Natural killer cell (primary cell): ENCODE data around the gene CCDC85C. TPM values are rescaled to one million over a fixed set of nuclear protein-coding genes. Genes with fewer than 3 reads are reported as not detected.

Experiments used
- ATAC-seq, 3 donors: fragments of 150-1000 bp in 2 of 3; fragments of 200-7000 bp in 1 of 3; cut with Tn5 transposase; 1 replicate in 1 of 3; 2 replicates in 2 of 3; pipeline ENCODE4 v1.10.0; 2021; ENCODE audit warnings: mild to moderate bottlenecking in 2 of 3, moderate library complexity in 2 of 3
- DNase-seq, 2 donors: peaks; one replicate each; pipeline versions ENCODE4 v3.0.0 to v3.0.0-alpha.2; 2013 to 2021; ENCODE audit warnings: mixed read lengths in 1 of 2
- H3K27ac ChIP-seq: one replicate; pipeline ENCODE4 v1.5.1; 2013; ENCODE audit warnings: mild to moderate bottlenecking, low read length
- H3K27me3 ChIP-seq: one replicate; pipeline ENCODE4 v1.6.1; 2013; ENCODE audit warnings: low read length; ENCODE audit not compliant: control insufficient read depth, insufficient read depth
- H3K36me3 ChIP-seq: one replicate; pipeline ENCODE4 v1.6.1; 2013; ENCODE audit warnings: low read length; ENCODE audit not compliant: control insufficient read depth, insufficient read depth
- H3K4me1 ChIP-seq: one replicate; pipeline ENCODE4 v1.6.1; 2013; ENCODE audit warnings: low read length; ENCODE audit not compliant: control insufficient read depth, insufficient read depth
- H3K4me3 ChIP-seq: one replicate; pipeline ENCODE4 v1.5.1; 2013; ENCODE audit warnings: low read length
- H3K9me3 ChIP-seq: one replicate; pipeline ENCODE4 v1.6.1; 2013; ENCODE audit warnings: low read length; ENCODE audit not compliant: control insufficient read depth, insufficient read depth
- H3K27ac Mint-ChIP-seq, 2 donors: one replicate each; pipeline ENCODE4 v1.8.0; 2022; ENCODE audit warnings: mild to moderate bottlenecking in 2 of 2, mixed read lengths in 2 of 2, moderate library complexity in 1 of 2
- H3K27me3 Mint-ChIP-seq, 2 donors: one replicate each; pipeline ENCODE4 v1.8.0; 2022; ENCODE audit warnings: low read depth in 2 of 2, mixed read lengths in 2 of 2
- H3K36me3 Mint-ChIP-seq: one replicate; pipeline ENCODE4 v1.8.0; 2022; ENCODE audit warnings: mixed read lengths
- H3K4me1 Mint-ChIP-seq, 2 donors: one replicate each; pipeline ENCODE4 v1.8.0; 2022; ENCODE audit warnings: mixed read lengths in 2 of 2
- H3K4me3 Mint-ChIP-seq: one replicate; pipeline ENCODE4 v1.8.0; 2022; ENCODE audit warnings: mild to moderate bottlenecking, moderate library complexity, mixed read lengths
- H3K9me3 Mint-ChIP-seq, 2 donors: one replicate each; pipeline ENCODE4 v1.8.0; 2022; ENCODE audit warnings: mixed read lengths in 2 of 2
- CTCF ChIP-seq: fragments of 200-600 bp; IDR thresholded peaks from one replicate; pipeline ENCODE4 v1.8.0; 2022; ENCODE audit warnings: antibody characterized with exemption
- WGBS: methylation state at CpG from one replicate; pipeline ENCODE4 v1.1.7; 2013; ENCODE audit warnings: missing lambda C conversion rate; ENCODE audit not compliant: insufficient coverage; 5-methylcytosine and 5-hydroxymethylcytosine counted together
- intact Hi-C: fragments of 100-400 bp; cut with micrococcal nuclease; formaldehyde crosslinking; loops from one replicate; pipeline ENCODE4 v1.14.2; 2022
- total RNA-seq, 4 donors: library from RNA; stranded (reverse); fragments of 120-200 nt in 1 of 4; gene quantifications; one replicate each; pipeline versions ENCODE4 v1.2.3 to v1.2.4, GENCODE V29; 2013 to 2022

CCDC85C gene
- total RNA-seq, 3 donors from 2014 or later (not counting 1 experiment from before 2014, with no cell fraction given), result 0.73 to 4.3 (median 2.8) TPM

DNA sequence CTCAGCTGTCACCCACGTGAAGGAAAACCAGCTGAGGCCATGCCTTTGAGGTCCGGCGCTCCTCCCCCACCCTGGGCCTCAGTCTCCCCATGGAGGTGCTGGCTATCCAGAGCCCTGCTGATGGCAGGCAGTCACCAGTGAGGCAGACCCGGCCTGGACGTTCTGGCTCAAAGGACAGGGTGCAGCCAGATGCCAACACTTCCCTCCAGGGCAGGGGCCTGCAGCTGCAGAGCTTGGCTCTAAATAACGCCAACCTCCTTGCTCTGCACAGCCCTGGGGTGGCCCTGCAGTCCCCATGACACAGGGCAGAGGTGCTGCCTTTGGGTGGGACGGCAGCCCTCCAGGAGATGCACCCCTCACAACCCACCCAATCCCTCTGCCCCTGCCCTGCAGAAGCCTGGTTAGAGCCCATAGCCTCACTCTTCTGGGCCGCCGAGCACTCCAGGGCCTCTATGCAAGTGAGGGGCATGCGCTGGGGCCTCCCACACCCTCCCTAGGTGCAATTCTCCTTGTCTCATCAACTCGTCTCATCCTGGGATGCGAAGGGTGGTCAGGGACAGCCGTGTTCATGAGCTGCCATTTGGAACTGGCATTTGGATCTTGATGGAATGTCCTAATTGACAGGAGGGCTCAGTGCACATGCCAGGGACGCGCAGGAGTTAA is 30.4 kb downstream of the CCDC85C start:
- no peak for TF ChIP-seq CTCF
- WGBS, result 87% methylated on average over 15 of the region's 15 CpGs
- H3K27ac ChIP-seq, result no peak overlapping the region
- H3K4me1 ChIP-seq, result no peaks in the 10 kb centered on the region
- no peaks in the 10 kb centered on the region for H3K9me3 Mint-ChIP-seq
- intact Hi-C loops, result no loop called here
- no peak overlapping the region for H3K4me3 ChIP-seq
- H3K9me3 ChIP-seq, result no peaks in the 10 kb centered on the region
- H3K4me1 Mint-ChIP-seq, result no peaks in the 10 kb centered on the region
- H3K36me3 ChIP-seq, result no peaks in the 10 kb centered on the region
- H3K27ac Mint-ChIP-seq, result no peak overlapping the region
- DNase-seq (no peak), ATAC-seq (no peak)
- H3K4me3 Mint-ChIP-seq, result no peak overlapping the region
- no peaks in the 10 kb centered on the region for H3K27me3 Mint-ChIP-seq
- no peaks in the 10 kb centered on the region for H3K27me3 ChIP-seq
- H3K36me3 Mint-ChIP-seq, result no peaks in the 10 kb centered on the region

GRCh38 chr14:99573000-99573330 is 31.0 kb downstream of the CCDC85C start:
- no peak overlapping the region for H3K27ac ChIP-seq
- no peak overlapping the region for H3K4me3 ChIP-seq
- WGBS, result 74% methylated on average over 16 of the region's 16 CpGs
- H3K36me3 ChIP-seq, result no peaks in the 10 kb centered on the region
- no peaks in the 10 kb centered on the region for H3K27me3 ChIP-seq
- TF ChIP-seq CTCF, result no peak
- H3K36me3 Mint-ChIP-seq, result no peaks in the 10 kb centered on the region
- no peaks in the 10 kb centered on the region for H3K27me3 Mint-ChIP-seq
- intact Hi-C loops, result no loop called here
- no peaks in the 10 kb centered on the region for H3K4me1 Mint-ChIP-seq
- H3K27ac Mint-ChIP-seq, result no peak overlapping the region
- H3K9me3 Mint-ChIP-seq, result no peaks in the 10 kb centered on the region
- H3K9me3 ChIP-seq, result no peaks in the 10 kb centered on the region
- ATAC-seq (no peak), DNase-seq (no peak)
- no peaks in the 10 kb centered on the region for H3K4me1 ChIP-seq
- H3K4me3 Mint-ChIP-seq, result no peak overlapping the region

GRCh38 chr14:99572173-99572999 is 31.6 kb downstream of the CCDC85C start:
- Mint-ChIP-seq H3K27ac (no peak overlapping the region), H3K4me1 (no peaks in the 10 kb centered on the region), H3K9me3 (no peaks in the 10 kb centered on the region), H3K4me3 (no peak overlapping the region), H3K36me3 (no peaks in the 10 kb centered on the region), H3K27me3 (no peaks in the 10 kb centered on the region)
- Histone ChIP-seq H3K36me3 (no peaks in the 10 kb centered on the region), H3K9me3 (no peaks in the 10 kb centered on the region), H3K4me1 (no peaks in the 10 kb centered on the region), H3K4me3 (no peak overlapping the region), H3K27ac (no peak overlapping the region), H3K27me3 (no peaks in the 10 kb centered on the region)
- no peak for ATAC-seq
- no peak for DNase-seq
- intact Hi-C loops, result no loop called here
- 89% methylated on average over 18 of the region's 18 CpGs for WGBS
- TF ChIP-seq CTCF, result no peak
